Measurements from ENCODE around the gene OLFML3.

GRCh38 chr1:113990961-113991360 is 11.7 kb downstream of the OLFML3 start:
- TF ChIP-seq POLR2A (IDR thresholded peaks at IDR 0.05; ENCODE audit: low read length) (no peak), GATA1 (IDR thresholded peaks at IDR 0.05; ENCODE audit: low read depth, low read length) (no peak)
